Right atrium auricular region (tissue), 2 donors: ENCODE results near the gene GPR161. TPM values are rescaled to one million over a fixed set of nuclear protein-coding genes. Genes with fewer than 3 reads are reported as not detected.

Experiments used
- DNase-seq: peaks from one replicate; pipeline ENCODE4 v3.0.0-alpha.2; 2019; ENCODE audit warnings: low spot score
- H3K27ac ChIP-seq, 2 donors: fragments of 200-600 bp; sonication (generic); 1 replicate in 1 of 2; 2 replicates in 1 of 2; pipeline ENCODE4 v1.5.1; 2016 to 2019
- H3K27me3 ChIP-seq, 2 donors: fragments of 200-600 bp; sonication (generic); one replicate each; pipeline versions ENCODE4 v1.5.1 to v1.6.0; 2017 to 2019
- H3K36me3 ChIP-seq: fragments of 200-600 bp; sonication (generic); one replicate; pipeline ENCODE4 v1.5.1; 2016
- H3K4me1 ChIP-seq, 2 donors: fragments of 200-600 bp; sonication (generic); one replicate each; pipeline versions ENCODE4 v1.5.1 to v1.6.0; 2017 to 2019
- H3K4me3 ChIP-seq, 2 donors: fragments of 200-600 bp; sonication (generic); 1 replicate in 1 of 2; 2 replicates in 1 of 2; pipeline ENCODE4 v1.5.1; 2017 to 2019; ENCODE audit warnings: mild to moderate bottlenecking in 1 of 2, moderate library complexity in 1 of 2
- H3K9me3 ChIP-seq, 2 donors: fragments of 200-600 bp; sonication (generic); one replicate each; pipeline ENCODE4 v1.5.1; 2019
- CTCF ChIP-seq, 2 donors: fragments of 200-600 bp; sonication (generic); IDR thresholded peaks; one replicate each; pipeline ENCODE4 v1.5.1; 2019; ENCODE audit warnings: antibody characterized with exemption in 2 of 2
- total RNA-seq, 2 donors: library from RNA; depleted of rRNA; stranded (reverse); fragments of >200 nt; gene quantifications; one replicate each; pipeline ENCODE4 v1.1.0, GENCODE V29; 2016

Gene GPR161
- total RNA-seq, 2 donors from 2014 or later = 2.9 to 3.2 TPM

GRCh38 chr1:168127503-168127902 lies 9.2 kb downstream of the GPR161 start:
- no peak for TF ChIP-seq CTCF (IDR thresholded peaks at IDR 0.05)
- H3K4me1 ChIP-seq = no peaks in the 10 kb centered on the region
- no peaks in the 10 kb centered on the region for H3K9me3 ChIP-seq
- H3K4me3 ChIP-seq = no peak overlapping the region
- no peaks in the 10 kb centered on the region for H3K36me3 ChIP-seq
- no peaks in the 10 kb centered on the region for H3K27me3 ChIP-seq
- H3K27ac ChIP-seq = no peak overlapping the region
- no peak for DNase-seq

- no peak overlapping the region for H3K27ac ChIP-seq
- H3K27me3 ChIP-seq = no peaks in the 10 kb centered on the region
- TF ChIP-seq CTCF (IDR thresholded peaks at IDR 0.05) = no peak
- no peak overlapping the region for H3K4me3 ChIP-seq
- H3K9me3 ChIP-seq = no peaks in the 10 kb centered on the region
- H3K4me1 ChIP-seq = peaks cover 0 to 16% of the 10 kb centered on the region in 2 donors
- no peaks in the 10 kb centered on the region for H3K36me3 ChIP-seq
- DNase-seq = no peak
Observed at GRCh38 chr1:168125051-168125450, 11.7 kb downstream of the GPR161 start.

- TF ChIP-seq CTCF (IDR thresholded peaks at IDR 0.05) = no peak
- H3K9me3 ChIP-seq = no peaks in the 10 kb centered on the region
- no peaks in the 10 kb centered on the region for H3K27me3 ChIP-seq
- H3K4me3 ChIP-seq = no peak overlapping the region
- no peaks in the 10 kb centered on the region for H3K36me3 ChIP-seq
- DNase-seq = peak; percentile 88
- H3K27ac ChIP-seq = peak overlapping the region; percentile 41 to 61
- peaks cover 0 to 16% of the 10 kb centered on the region in 2 donors for H3K4me1 ChIP-seq
Observed at GRCh38 chr1:168121401-168122011, 15.2 kb downstream of the GPR161 start.

- Histone ChIP-seq H3K4me3 (no peak overlapping the region), H3K36me3 (no peaks in the 10 kb centered on the region), H3K9me3 (no peaks in the 10 kb centered on the region), H3K27me3 (no peaks in the 10 kb centered on the region), H3K27ac (no peak overlapping the region), H3K4me1 (peaks cover 0 to 16% of the 10 kb centered on the region in 2 donors)
- DNase-seq = no peak
- TF ChIP-seq CTCF (IDR thresholded peaks at IDR 0.05) = no peak
Observed at GRCh38 chr1:168119750-168120149, 17.0 kb downstream of the GPR161 start.

- no peak for DNase-seq
- no peak for TF ChIP-seq CTCF (IDR thresholded peaks at IDR 0.05)
- Histone ChIP-seq H3K4me1 (peaks cover 0 to 7% of the 10 kb centered on the region in 2 donors), H3K36me3 (no peaks in the 10 kb centered on the region), H3K27ac (no peak overlapping the region), H3K4me3 (no peak overlapping the region), H3K27me3 (no peaks in the 10 kb centered on the region), H3K9me3 (no peaks in the 10 kb centered on the region)
Observed at GRCh38 chr1:168116327-168116799, 20.4 kb downstream of the GPR161 start.

GRCh38 chr1:168114845-168115244 lies 21.9 kb downstream of the GPR161 start:
- no peaks in the 10 kb centered on the region for H3K9me3 ChIP-seq
- no peak overlapping the region for H3K4me3 ChIP-seq
- TF ChIP-seq CTCF (IDR thresholded peaks at IDR 0.05) = no peak
- no peaks in the 10 kb centered on the region for H3K4me1 ChIP-seq
- no peak for DNase-seq
- no peaks in the 10 kb centered on the region for H3K36me3 ChIP-seq
- no peaks in the 10 kb centered on the region for H3K27me3 ChIP-seq
- H3K27ac ChIP-seq = no peak overlapping the region
